ENCODE measurements around the gene TXK.

GRCh38 chr4:48069026-48069425 is 65.0 kb downstream of the TXK start:
- no peak for TF ChIP-seq CTCF (IDR thresholded peaks at IDR 0.05)
- no peak for TF ChIP-seq EP300 (IDR thresholded peaks at IDR 0.05)
- no peak for TF ChIP-seq POLR2AphosphoS5 (IDR thresholded peaks at IDR 0.05)
- no peak for TF ChIP-seq POLR2A (IDR thresholded peaks at IDR 0.05)

Measured in suprapubic skin (tissue), 4 donors.